ENCODE measurements around the gene RAB7A. TPM values are rescaled to one million over a fixed set of nuclear protein-coding genes. Genes with fewer than 3 reads are reported as not detected.

The RAB7A gene
- total and polyA plus RNA-seq, 2 of the 4 experiments (the other 2 are of a cell fraction): 57.0 to 240 TPM

- Histone ChIP-seq H3K56ac (ENCODE audit: extremely low read depth, insufficient read depth, low read length) (no peak overlapping the region), H3K9me1 (ENCODE audit: insufficient read depth, low read length) (peaks cover 7% of the 10 kb centered on the region; the same call in 1 of the 2 replicates), H3K4me2 (ENCODE audit: low read depth, low read length) (no peak overlapping the region), H3K4ac (ENCODE audit: low read depth, low read length) (no peak overlapping the region), H2BK5ac (ENCODE audit: low read depth, low read length, poor library complexity, severe bottlenecking) (no peak overlapping the region), H3K4me3 (ENCODE audit: insufficient read depth, low read depth, low read length) (no peak overlapping the region), H3K27ac (ENCODE audit: insufficient read depth, low read length) (no peak overlapping the region), H2AFZ (replicated peaks; ENCODE audit: low read length, poor library complexity) (no peak overlapping the region), H3K9ac (ENCODE audit: low read depth, low read length) (no peak overlapping the region), H3K36me3 (ENCODE audit: control insufficient read depth, insufficient read depth, low read length) (peaks cover 30% of the 10 kb centered on the region), H2BK20ac (ENCODE audit: low read depth, low read length) (no peak overlapping the region), H4K8ac (ENCODE audit: low read depth in 2 of 2, low read length in 2 of 2) (no peak overlapping the region), H2AK5ac (ENCODE audit: low read depth, low read length) (no peak overlapping the region), H3K79me1 (ENCODE audit: low read depth in 1 of 2, low read length in 2 of 2) (peaks cover 3 to 30% of the 10 kb centered on the region in 2 experiments), H4K91ac (ENCODE audit: insufficient read depth, low read depth, low read length) (no peak overlapping the region), H2BK120ac (ENCODE audit: low read depth, low read length) (no peak overlapping the region), H2AK9ac (replicated peaks; ENCODE audit: low read depth, low read length, poor library complexity) (no peak overlapping the region), H3K23ac (ENCODE audit: low read depth, low read length) (no peak overlapping the region), H2BK15ac (ENCODE audit: low read depth, low read length) (no peak overlapping the region), H3K14ac (replicated peaks; ENCODE audit: low read depth, low read length) (no peak overlapping the region), H4K20me1 (ENCODE audit: insufficient read depth, low read length) (peaks cover 12% of the 10 kb centered on the region; the same call in 1 of the 2 replicates), H3K27me3 (ENCODE audit: control insufficient read depth, insufficient read depth, low read length) (no peaks in the 10 kb centered on the region), H3K18ac (ENCODE audit: low read depth, low read length) (no peak overlapping the region), H3K4me1 (ENCODE audit: control insufficient read depth, insufficient read depth, low read length) (no peaks in the 10 kb centered on the region), H4K5ac (ENCODE audit: low read depth, low read length) (no peak overlapping the region), H3K9me3 (ENCODE audit: control insufficient read depth, insufficient read depth, low read length) (no peaks in the 10 kb centered on the region)
- no peak for TF ChIP-seq RAD21 (IDR thresholded peaks at IDR 0.05; ENCODE audit: low read length)
- TF ChIP-seq MAFK (IDR thresholded peaks at IDR 0.05; ENCODE audit: low read depth, low read length): no peak
- no peak for TF ChIP-seq MAZ (IDR thresholded peaks at IDR 0.05; ENCODE audit: borderline replicate concordance, low read depth, low read length)
- TF ChIP-seq FOS (IDR thresholded peaks at IDR 0.05; ENCODE audit: low read depth, low read length): no peak
- TF ChIP-seq MXI1 (IDR thresholded peaks at IDR 0.05; ENCODE audit: borderline replicate concordance, low read depth, low read length): no peak
- no peak for TF ChIP-seq CHD1 (IDR thresholded peaks at IDR 0.05; ENCODE audit: low read depth, low read length)
- no peak for TF ChIP-seq SMC3 (IDR thresholded peaks at IDR 0.05; ENCODE audit: low read depth, low read length)
- TF ChIP-seq, protein P1, sequence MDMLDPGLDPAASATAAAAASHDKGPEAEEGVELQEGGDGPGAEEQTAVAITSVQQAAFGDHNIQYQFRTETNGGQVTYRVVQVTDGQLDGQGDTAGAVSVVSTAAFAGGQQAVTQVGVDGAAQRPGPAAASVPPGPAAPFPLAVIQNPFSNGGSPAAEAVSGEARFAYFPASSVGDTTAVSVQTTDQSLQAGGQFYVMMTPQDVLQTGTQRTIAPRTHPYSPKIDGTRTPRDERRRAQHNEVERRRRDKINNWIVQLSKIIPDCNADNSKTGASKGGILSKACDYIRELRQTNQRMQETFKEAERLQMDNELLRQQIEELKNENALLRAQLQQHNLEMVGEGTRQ (IDR thresholded peaks at IDR 0.05; ENCODE audit: low read depth, low read length): no peak
- no peak for TF ChIP-seq RCOR1 (IDR thresholded peaks at IDR 0.05; ENCODE audit: insufficient replicate concordance, low read length)
- TF ChIP-seq ELK1 (IDR thresholded peaks at IDR 0.05; ENCODE audit: borderline replicate concordance, low read depth, low read length): no peak
- ATAC-seq (ENCODE audit: low read depth) (no peak), DNase-seq (no peak)
- dilution Hi-C loops (cut with HindIII; ENCODE audit: low sequenced_read_pairs, unreplicated experiment): no loop called here
- ChIA-PET CTCF (no interaction called here), POLR2A (ENCODE audit: unreplicated experiment) (no interaction called here)
- WGBS, 2 experiments (ENCODE audit: extremely low coverage in 2 of 2, insufficient read length in 1 of 2): 100% methylated on average over 1 of the region's 5 CpGs; no CpG with 5 or more reads in 1 of the 2 experiments
- intact Hi-C loops (cut with micrococcal nuclease): no loop called here
- in situ Hi-C loops (cut with MboI; ENCODE audit: low sequenced_read_pairs): no loop called here
- no TSS peak for BruUV-seq (replicated peaks)
Observed at GRCh38 chr3:128818186-128818787, 92.3 kb downstream of the RAB7A start.
